Adrenal gland (tissue), 12 donors: ENCODE data around the gene RARB. TPM values are rescaled to one million over a fixed set of nuclear protein-coding genes. Genes with fewer than 3 reads are reported as not detected.

ENCODE experiments used
- DNase-seq, 7 donors: peaks; one replicate each; pipeline ENCODE4 v3.0.0-alpha.2; 2019 to 2020
- H3K27ac ChIP-seq, 5 donors: fragments of 200-600 bp; sonication (generic) in 4 of 5; 1 replicate in 3 of 5; 2 replicates in 2 of 5; pipeline versions ENCODE4 v1.5.1 to v1.8.0; 2016 to 2020; ENCODE audit warnings: mild to moderate bottlenecking in 1 of 5
- H3K27me3 ChIP-seq: fragments of 200-600 bp; 2 replicates; pipeline ENCODE4 v1.8.0; 2021
- H3K36me3 ChIP-seq, 2 donors: fragments of 200-600 bp; replicated peaks in 1 of 2; 1 replicate in 1 of 2; 2 replicates in 1 of 2; pipeline versions ENCODE4 v1.5.1 to v1.8.0; 2018 to 2022
- H3K4me1 ChIP-seq, 2 donors: fragments of 200-600 bp; replicated peaks in 1 of 2; 1 replicate in 1 of 2; 2 replicates in 1 of 2; pipeline versions ENCODE4 v1.5.1 to v1.8.0; 2018 to 2021
- H3K4me3 ChIP-seq, 4 donors: fragments of 200-600 bp; sonication (generic) in 3 of 4; one replicate each; pipeline ENCODE4 v1.5.1; 2016 to 2018
- H3K9me3 ChIP-seq, 3 donors: fragments of 200-600 bp; sonication (generic) in 1 of 3; replicated peaks in 1 of 3; 1 replicate in 2 of 3; 2 replicates in 1 of 3; pipeline versions ENCODE4 v1.5.1 to v1.8.0; 2016 to 2021
- CTCF ChIP-seq, 6 experiments: fragments of 450-650 bp in 4 of 6; fragments of 200-600 bp in 2 of 6; sonication (generic) in 1 of 6; IDR thresholded peaks; 1 replicate in 5 of 6; 2 replicates in 1 of 6; pipeline versions ENCODE4 v1.5.1 to v1.8.0; 2016 to 2021; ENCODE audit warnings: antibody characterized with exemption in 6 of 6, mild to moderate bottlenecking in 2 of 6, moderate library complexity in 1 of 6
- POLR2A ChIP-seq, 2 donors: fragments of 450-650 bp; IDR thresholded peaks; one replicate each; pipeline ENCODE4 v1.6.1; 2017; ENCODE audit warnings: antibody characterized with exemption in 2 of 2, mild to moderate bottlenecking in 2 of 2, moderate library complexity in 1 of 2
- WGBS, 4 donors: extraction: QIAGEN DNeasy Blood & Tissue Kit in 2 of 4; methylation state at CpG; one replicate each; pipeline versions ENCODE4 v1.1.5 to v1.1.7; 2013 to 2017; 5-methylcytosine and 5-hydroxymethylcytosine counted together
- intact Hi-C, 2 donors: fragments of 100-400 bp; cut with DNase I; formaldehyde crosslinking; loops; one replicate each; pipeline versions ENCODE4 v1.14.1 to v1.15.0; 2022 to 2023
- polyA plus RNA-seq, 3 donors: library from polyadenylated mRNA; stranded (reverse); fragments of 200-250 nt in 2 of 3; fragments of 350-450 nt in 1 of 3; fragmentation: Illumina TruSeq in 1 of 3; extraction: RNeasy Lipid Tissue Mini Kit (QIAGEN cat#74804) in 1 of 3; gene quantifications; one replicate each; pipeline ENCODE4 v1.2.3, GENCODE V29; 2013 to 2014
- total RNA-seq, 9 donors: library from RNA; depleted of rRNA in 4 of 9; stranded (reverse); fragments of >200 nt in 4 of 9; fragments of 120-200 nt in 1 of 9; fragmentation: NEBNext Ultra II Directional in 1 of 9; extraction: Animal tissue kit (Norgen Biotek cat#: 25700) in 1 of 9; gene quantifications; one replicate each; pipeline versions ENCODE4 v1.1.0 to v1.2.4, GENCODE V29; 2013 to 2023
- donor health status: healthy with polysubstance abuse.
- donor health status: Bipolar disorder and iron deficiency.
- donor health status: DM: yes; HTN: yes; CAD: no.
- donor health status: DM: no; HTN: no; CAD: no.
- donor health status: DM: no; HTN: no; CAD: no.
- donor health status: DM: yes; HTN: yes; CAD: no.

RARB gene
- total and polyA plus RNA-seq, 12 donors: 1.7 to 23.3 (median 9.7) TPM

- intact Hi-C loops: no loop called here
- Histone ChIP-seq H3K27me3 (no peaks in the 10 kb centered on the region), H3K4me1 (peaks cover 7 to 36% of the 10 kb centered on the region in 2 donors), H3K36me3 (no peaks in the 10 kb centered on the region), H3K9me3 (no peaks in the 10 kb centered on the region), H3K4me3 (no peak overlapping the region), H3K27ac (peak overlapping the region in 1 of 5 donors; percentile 32)
- 73 to 82% (median 77%) methylated on average over 3 of the region's 3 CpGs for WGBS, 4 donors
- DNase-seq: no peak
- TF ChIP-seq POLR2A (IDR thresholded peaks at IDR 0.05): no peak
- no peak for TF ChIP-seq CTCF (IDR thresholded peaks at IDR 0.05)
Measured at GRCh38 chr3:25472731-25473130, 44.7 kb downstream of the RARB start.

- WGBS, 4 donors: 50 to 69% (median 66%) methylated on average over 2 of the region's 2 CpGs
- intact Hi-C loops: no loop called here
- no peak for DNase-seq
- Histone ChIP-seq H3K9me3 (no peaks in the 10 kb centered on the region), H3K27me3 (no peaks in the 10 kb centered on the region), H3K4me1 (peaks cover 7 to 32% of the 10 kb centered on the region in 2 donors), H3K27ac (peak overlapping the region in 2 of 5 donors; percentile 32 to 33), H3K4me3 (no peak overlapping the region), H3K36me3 (no peaks in the 10 kb centered on the region)
- TF ChIP-seq POLR2A (IDR thresholded peaks at IDR 0.05): no peak
- no peak for TF ChIP-seq CTCF (IDR thresholded peaks at IDR 0.05)
Measured at GRCh38 chr3:25473246-25473645, 45.2 kb downstream of the RARB start.

GRCh38 chr3:25474052-25474451, 46.0 kb downstream of the RARB start:
- no peaks in the 10 kb centered on the region for H3K36me3 ChIP-seq
- H3K27me3 ChIP-seq: no peaks in the 10 kb centered on the region
- WGBS, 4 donors: 93 to 100% (median 96%) methylated on average over 1 of the region's 1 CpG
- no peak for TF ChIP-seq CTCF (IDR thresholded peaks at IDR 0.05)
- no peak for TF ChIP-seq POLR2A (IDR thresholded peaks at IDR 0.05)
- intact Hi-C loops: no loop called here
- H3K4me3 ChIP-seq: no peak overlapping the region
- no peak for DNase-seq
- peak overlapping the region in 1 of 5 donors; percentile 38 for H3K27ac ChIP-seq
- H3K4me1 ChIP-seq: peaks cover 7 to 24% of the 10 kb centered on the region in 2 donors
- H3K9me3 ChIP-seq: no peaks in the 10 kb centered on the region

GRCh38 chr3:25476639-25477038, 48.6 kb downstream of the RARB start:
- Histone ChIP-seq H3K36me3 (no peaks in the 10 kb centered on the region), H3K27ac (no peak overlapping the region), H3K4me3 (no peak overlapping the region), H3K9me3 (no peaks in the 10 kb centered on the region), H3K4me1 (peaks cover 0 to 18% of the 10 kb centered on the region in 2 donors), H3K27me3 (no peaks in the 10 kb centered on the region)
- WGBS, 4 donors: 26 to 44% (median 37%) methylated on average over 2 of the region's 2 CpGs
- no peak for DNase-seq
- intact Hi-C loops: no loop called here
- TF ChIP-seq CTCF (IDR thresholded peaks at IDR 0.05) (no peak), POLR2A (IDR thresholded peaks at IDR 0.05) (no peak)
